Measurements from ENCODE around the gene TMEM116. TPM values are rescaled to one million over a fixed set of nuclear protein-coding genes. Genes with fewer than 3 reads are reported as not detected.

The TMEM116 gene
- total and polyA plus RNA-seq, 7 donors: 3.0 to 16.6 (median 7.5) TPM

- Histone ChIP-seq H3K27ac (no peak overlapping the region), H3K9me3 (no peaks in the 10 kb centered on the region), H3K4me3 (no peak overlapping the region), H3K27me3 (no peaks in the 10 kb centered on the region), H3K4me1 (no peaks in the 10 kb centered on the region), H3K36me3 (peaks cover 0 to 6% (median 0%) of the 10 kb centered on the region in 4 donors)
- TF ChIP-seq EP300 (IDR thresholded peaks at IDR 0.05) (no peak), CTCF (IDR thresholded peaks at IDR 0.05) (no peak), POLR2AphosphoS5 (IDR thresholded peaks at IDR 0.05) (no peak), POLR2A (IDR thresholded peaks at IDR 0.05) (no peak)
- WGBS, 2 donors: 91 to 93% methylated on average over 2 of the region's 2 CpGs
- DNase-seq: no peak
- intact Hi-C loops (cut with DNase I): no loop called here
Observed at GRCh38 chr12:111991535-111991934, 21.4 kb downstream of the TMEM116 start.

DNA sequence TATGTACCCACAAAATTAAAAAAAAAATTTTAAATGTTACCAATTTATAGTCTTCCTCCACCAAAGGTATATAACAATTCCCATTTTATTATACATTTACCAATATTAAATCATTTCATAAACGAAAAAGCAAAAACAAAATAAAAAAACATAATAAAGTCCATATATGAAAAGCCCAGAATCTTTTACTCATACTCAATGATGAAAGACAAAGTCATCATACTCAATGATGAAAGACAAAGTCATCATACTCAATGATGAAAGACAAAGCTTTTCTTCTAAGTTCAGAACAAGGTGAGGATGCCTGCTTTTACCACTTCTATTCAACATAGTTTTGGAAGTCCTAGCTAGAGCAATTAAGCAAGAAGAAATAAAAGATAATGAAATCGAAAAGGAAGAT, 28.1 kb downstream of the TMEM116 start:
- TF ChIP-seq POLR2A (IDR thresholded peaks at IDR 0.05) (no peak), EP300 (IDR thresholded peaks at IDR 0.05) (no peak), CTCF (IDR thresholded peaks at IDR 0.05) (no peak), POLR2AphosphoS5 (IDR thresholded peaks at IDR 0.05) (no peak)
- intact Hi-C loops (cut with DNase I): no loop called here
- Histone ChIP-seq H3K4me3 (no peak overlapping the region), H3K36me3 (no peaks in the 10 kb centered on the region), H3K27ac (no peak overlapping the region), H3K9me3 (no peaks in the 10 kb centered on the region), H3K4me1 (no peaks in the 10 kb centered on the region), H3K27me3 (no peaks in the 10 kb centered on the region)
- WGBS, 2 donors: 69 to 86% methylated on average over 2 of the region's 2 CpGs
- DNase-seq: no peak

GRCh38 chr12:111981987-111982386, 31.0 kb downstream of the TMEM116 start:
- TF ChIP-seq POLR2A (IDR thresholded peaks at IDR 0.05): no peak
- no peak for TF ChIP-seq POLR2AphosphoS5 (IDR thresholded peaks at IDR 0.05)
- TF ChIP-seq CTCF (IDR thresholded peaks at IDR 0.05): no peak
- no peak for TF ChIP-seq EP300 (IDR thresholded peaks at IDR 0.05)
- H3K4me1 ChIP-seq: no peaks in the 10 kb centered on the region
- no peak overlapping the region for H3K4me3 ChIP-seq
- no peak overlapping the region for H3K27ac ChIP-seq
- WGBS, 2 donors: 97 to 100% methylated on average over 2 of the region's 2 CpGs
- intact Hi-C loops (cut with DNase I): no loop called here
- no peak for DNase-seq
- H3K9me3 ChIP-seq: no peaks in the 10 kb centered on the region
- H3K36me3 ChIP-seq: no peaks in the 10 kb centered on the region
- H3K27me3 ChIP-seq: no peaks in the 10 kb centered on the region

DNA sequence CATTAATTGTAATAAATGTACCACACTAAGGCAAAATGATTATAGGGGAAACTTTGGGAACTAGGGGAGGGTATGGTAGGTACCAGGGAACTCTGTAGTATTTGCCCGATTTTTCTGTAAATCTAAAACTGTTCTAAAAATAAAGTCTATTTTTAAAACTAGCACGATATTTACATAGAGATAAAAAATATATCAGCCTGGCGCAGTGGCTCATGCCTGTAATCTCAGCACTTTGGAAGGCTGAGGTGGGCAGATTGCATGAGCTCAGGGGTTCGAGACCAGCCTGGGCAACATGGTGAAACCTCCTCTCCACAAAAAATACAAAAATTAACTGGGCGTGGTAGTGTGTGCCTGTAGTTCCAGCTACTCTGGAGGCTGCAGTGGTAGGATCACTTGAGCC, 32.4 kb downstream of the TMEM116 start:
- H3K27me3 ChIP-seq: no peaks in the 10 kb centered on the region
- TF ChIP-seq CTCF (IDR thresholded peaks at IDR 0.05): no peak
- H3K27ac ChIP-seq: no peak overlapping the region
- 93 to 95% methylated on average over 5 of the region's 5 CpGs for WGBS, 2 donors
- no peak for DNase-seq
- H3K4me3 ChIP-seq: no peak overlapping the region
- intact Hi-C loops (cut with DNase I): no loop called here
- no peaks in the 10 kb centered on the region for H3K4me1 ChIP-seq
- H3K36me3 ChIP-seq: no peaks in the 10 kb centered on the region
- H3K9me3 ChIP-seq: no peaks in the 10 kb centered on the region

- Histone ChIP-seq H3K36me3 (no peaks in the 10 kb centered on the region), H3K4me1 (no peaks in the 10 kb centered on the region), H3K9me3 (no peaks in the 10 kb centered on the region), H3K27ac (no peak overlapping the region), H3K4me3 (no peak overlapping the region), H3K27me3 (no peaks in the 10 kb centered on the region)
- intact Hi-C loops (cut with DNase I): no loop called here
- no peak for DNase-seq
- TF ChIP-seq POLR2A (IDR thresholded peaks at IDR 0.05) (no peak), POLR2AphosphoS5 (IDR thresholded peaks at IDR 0.05) (no peak), CTCF (IDR thresholded peaks at IDR 0.05) (no peak), EP300 (IDR thresholded peaks at IDR 0.05) (no peak)
Observed at GRCh38 chr12:111978545-111978944, 34.4 kb downstream of the TMEM116 start.

All from sigmoid colon (tissue), 7 donors.